Neural progenitor cell (in vitro differentiated cells): ENCODE results near the gene ABL2.

Experiments used
- EZH2 ChIP-seq: fragments of 200-600 bp; sonication (generic); IDR thresholded peaks from 2 replicates; pipeline ENCODE4 v1.6.1; 2017; ENCODE audit warnings: antibody characterized with exemption, mild to moderate bottlenecking, moderate library complexity
- EZH2phosphoT487 ChIP-seq: fragments of 200-600 bp; sonication (generic); IDR thresholded peaks from 2 replicates; pipeline ENCODE4 v1.6.1; 2017; ENCODE audit warnings: antibody characterized with exemption
- TF ChIP-seq, protein P1 (sequence below): fragments of 200-600 bp; sonication (generic); IDR thresholded peaks from 2 replicates; pipeline ENCODE4 v1.5.1; 2017; ENCODE audit warnings: antibody characterized with exemption, mild to moderate bottlenecking

DNA sequence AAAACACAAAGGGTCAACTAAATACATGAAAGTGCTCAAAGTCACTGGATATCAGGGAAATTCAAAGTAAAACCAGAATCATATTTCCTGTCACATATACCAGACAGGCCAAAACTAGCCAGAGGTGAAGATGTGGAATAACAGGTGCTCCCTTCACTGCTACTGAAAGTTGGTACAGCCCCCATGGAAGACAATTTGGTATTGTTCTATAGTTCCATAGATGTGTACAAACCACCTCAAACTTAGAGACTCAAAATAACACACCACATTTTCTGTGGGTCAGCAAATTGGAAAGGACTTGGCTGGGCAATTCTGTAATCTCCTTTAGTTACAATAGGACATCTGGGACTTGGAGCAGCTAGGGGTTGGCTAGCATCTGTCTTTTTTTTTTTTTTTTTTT, 39.6 kb upstream of the ABL2 start:
- TF ChIP-seq, protein P1, sequence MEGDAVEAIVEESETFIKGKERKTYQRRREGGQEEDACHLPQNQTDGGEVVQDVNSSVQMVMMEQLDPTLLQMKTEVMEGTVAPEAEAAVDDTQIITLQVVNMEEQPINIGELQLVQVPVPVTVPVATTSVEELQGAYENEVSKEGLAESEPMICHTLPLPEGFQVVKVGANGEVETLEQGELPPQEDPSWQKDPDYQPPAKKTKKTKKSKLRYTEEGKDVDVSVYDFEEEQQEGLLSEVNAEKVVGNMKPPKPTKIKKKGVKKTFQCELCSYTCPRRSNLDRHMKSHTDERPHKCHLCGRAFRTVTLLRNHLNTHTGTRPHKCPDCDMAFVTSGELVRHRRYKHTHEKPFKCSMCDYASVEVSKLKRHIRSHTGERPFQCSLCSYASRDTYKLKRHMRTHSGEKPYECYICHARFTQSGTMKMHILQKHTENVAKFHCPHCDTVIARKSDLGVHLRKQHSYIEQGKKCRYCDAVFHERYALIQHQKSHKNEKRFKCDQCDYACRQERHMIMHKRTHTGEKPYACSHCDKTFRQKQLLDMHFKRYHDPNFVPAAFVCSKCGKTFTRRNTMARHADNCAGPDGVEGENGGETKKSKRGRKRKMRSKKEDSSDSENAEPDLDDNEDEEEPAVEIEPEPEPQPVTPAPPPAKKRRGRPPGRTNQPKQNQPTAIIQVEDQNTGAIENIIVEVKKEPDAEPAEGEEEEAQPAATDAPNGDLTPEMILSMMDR: no peak
- no peak for TF ChIP-seq EZH2
- no peak for TF ChIP-seq EZH2phosphoT487
